Activated naive CD8-positive, alpha-beta T cell treated with anti-CD3 and anti-CD28 coated beads, Interleukin-2, amount 10 ng/mL, durations not matched to agents 7 days and 5 days (primary cell): ENCODE data around the gene ZFYVE28. TPM values are rescaled to one million over a fixed set of nuclear protein-coding genes. Genes with fewer than 3 reads are reported as not detected.

Experiments used
- total RNA-seq, 2 experiments: library from RNA; stranded (reverse); gene quantifications; one replicate each; pipeline ENCODE4 v1.2.3, GENCODE V29; 2021

The ZFYVE28 gene
- total RNA-seq, 2 experiments from 2014 or later: 16.1 to 17.7 TPM

Other genes with a start within 250 kb of the ZFYVE28 start
- 10 to 100 TPM; 28.5 to 28.7 TPM for gene HAUS3, start 176.5 kb downstream of the ZFYVE28 start, total RNA-seq
- gene POLN, start 176.5 kb downstream of the ZFYVE28 start, total RNA-seq: 1 to 10 TPM; 2.4 to 3.2 TPM
- 10 to 100 TPM; 26.2 to 33.2 TPM for gene MXD4, start 156.5 kb downstream of the ZFYVE28 start, total RNA-seq
- gene CFAP99, start 310 bp upstream of the ZFYVE28 start, total RNA-seq: under 1 TPM in 1 of 2 experiments, not detected in 1; 0.11 TPM
- gene RNF4, start 50.5 kb upstream of the ZFYVE28 start, total RNA-seq: 100 to 1,000 TPM; 103 to 109 TPM
- gene FAM193A, start 118.0 kb upstream of the ZFYVE28 start, total RNA-seq: 10 to 100 TPM; 37.0 to 37.7 TPM